ENCODE results near the gene SLC25A4. TPM values are rescaled to one million over a fixed set of nuclear protein-coding genes. Genes with fewer than 3 reads are reported as not detected.

The SLC25A4 gene
- total and polyA plus RNA-seq, 2 of the 13 experiments (the other 11 are each of a cell fraction or from before 2014, with no cell fraction given): 30.3 to 42.1 TPM

DNA sequence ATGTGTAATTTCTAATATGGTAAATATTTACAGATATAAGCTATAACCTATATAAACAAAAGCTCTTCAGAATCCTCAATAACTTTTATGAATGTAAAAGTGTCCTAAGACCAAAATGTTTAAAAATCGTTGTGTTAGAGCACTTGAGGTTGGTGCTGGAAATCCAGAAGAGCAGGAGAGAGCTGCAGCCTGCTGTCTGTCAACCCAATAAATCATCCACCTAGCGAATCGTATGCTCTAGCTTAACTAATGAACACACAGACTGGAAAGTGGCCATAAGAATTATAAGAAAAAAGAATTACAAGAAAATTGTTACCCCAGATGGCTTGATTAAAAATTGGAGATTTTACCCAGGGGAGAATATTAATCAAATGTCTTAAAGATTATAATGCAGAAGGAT, 43.7 kb downstream of the SLC25A4 start (continued):
- TF ChIP-seq ATF7 (IDR thresholded peaks at IDR 0.05) (no peak), ATF7 (CRISPR knock-in tag; IDR thresholded peaks at IDR 0.05) (no peak), RELA (CRISPR knock-in tag; IDR thresholded peaks at IDR 0.05) (no peak), ZNF737 (CRISPR knock-in tag; IDR thresholded peaks at IDR 0.05; ENCODE audit: borderline replicate concordance) (no peak), ZNF329 (CRISPR knock-in tag; IDR thresholded peaks at IDR 0.05; ENCODE audit: low read depth) (no peak), SSRP1 (CRISPR knock-in tag; IDR thresholded peaks at IDR 0.05) (no peak), SOX5 (CRISPR knock-in tag; IDR thresholded peaks at IDR 0.05; ENCODE audit: borderline replicate concordance) (no peak), FOXP1 (IDR thresholded peaks at IDR 0.05) (no peak), FOXP1 (CRISPR knock-in tag; IDR thresholded peaks at IDR 0.05) (no peak), ZNF660 (CRISPR knock-in tag; IDR thresholded peaks at IDR 0.05; ENCODE audit: borderline replicate concordance, low read depth) (no peak), NFKBIZ (CRISPR knock-in tag; IDR thresholded peaks at IDR 0.05) (no peak), ONECUT2 (CRISPR knock-in tag; IDR thresholded peaks at IDR 0.05) (no peak), ZNF75D (CRISPR knock-in tag; IDR thresholded peaks at IDR 0.05; ENCODE audit: borderline replicate concordance) (no peak)
- TF ChIP-seq, protein P1, sequence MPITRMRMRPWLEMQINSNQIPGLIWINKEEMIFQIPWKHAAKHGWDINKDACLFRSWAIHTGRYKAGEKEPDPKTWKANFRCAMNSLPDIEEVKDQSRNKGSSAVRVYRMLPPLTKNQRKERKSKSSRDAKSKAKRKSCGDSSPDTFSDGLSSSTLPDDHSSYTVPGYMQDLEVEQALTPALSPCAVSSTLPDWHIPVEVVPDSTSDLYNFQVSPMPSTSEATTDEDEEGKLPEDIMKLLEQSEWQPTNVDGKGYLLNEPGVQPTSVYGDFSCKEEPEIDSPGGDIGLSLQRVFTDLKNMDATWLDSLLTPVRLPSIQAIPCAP (CRISPR knock-in tag; IDR thresholded peaks at IDR 0.05; ENCODE audit: low read depth): no peak

DNA sequence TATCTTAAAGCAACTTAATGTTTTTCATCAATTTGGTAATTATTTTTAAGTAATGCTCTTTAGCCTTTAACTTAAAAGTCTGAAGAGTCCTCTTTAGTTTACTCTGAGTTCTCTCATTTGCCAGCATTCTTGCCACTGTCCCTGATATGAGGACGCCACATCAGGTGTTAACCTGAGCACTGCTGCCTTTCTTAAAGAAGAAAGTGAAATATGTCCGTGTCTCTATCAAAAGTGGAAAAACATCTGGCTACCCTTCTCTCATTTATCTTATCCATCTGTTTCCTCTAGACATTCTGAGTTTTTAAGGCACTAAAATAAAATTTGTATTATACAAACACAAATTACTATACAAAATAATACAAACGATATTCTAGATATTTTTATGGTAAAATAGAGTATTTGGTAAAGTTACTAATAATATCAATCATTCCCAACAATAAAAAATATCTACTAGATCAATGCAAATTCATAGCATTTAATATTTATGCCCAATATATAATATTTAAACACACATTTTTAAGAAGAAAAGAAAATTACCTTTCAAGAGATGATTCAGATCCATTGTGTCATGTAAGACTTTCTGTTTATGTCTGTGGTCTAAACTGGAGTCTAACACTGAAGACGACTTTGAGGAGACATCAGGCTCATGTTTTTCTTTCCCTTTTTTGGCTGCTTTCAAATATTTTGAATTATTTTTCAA, 46.7 kb downstream of the SLC25A4 start:
- no TSS peak for BruUV-seq (replicated peaks)
- Histone ChIP-seq H3K79me2 (ENCODE audit: insufficient read depth, low read length) (peaks cover 61% of the 10 kb centered on the region), H3K4me2 (ENCODE audit: low read depth, low read length) (no peak overlapping the region), H3K36me3 (replicated peaks in 1 of 2; ENCODE audit: control insufficient read depth in 1 of 2, insufficient read depth in 2 of 2, low read length in 2 of 2) (peaks cover 9 to 31% of the 10 kb centered on the region in 2 experiments), H3K9me3 (ENCODE audit: low read length) (no peaks in the 10 kb centered on the region), H4K20me1 (ENCODE audit: insufficient read depth, low read length) (peaks cover 17% of the 10 kb centered on the region), H3K4me3 (replicated peaks in 1 of 3; ENCODE audit: insufficient read depth in 1 of 3, low read depth in 2 of 3, low read length in 3 of 3) (no peak overlapping the region), H3K27ac (ENCODE audit: extremely low read length, insufficient read depth, low read length) (no peak overlapping the region), H3K4me1 (ENCODE audit: insufficient read depth, low read length) (no peaks in the 10 kb centered on the region; the same call in 1 of the 2 replicates), H3K9ac (ENCODE audit: insufficient read depth, low read depth, low read length) (no peak overlapping the region), H2AFZ (ENCODE audit: low read length) (no peak overlapping the region), H3K27me3 (ENCODE audit: control insufficient read depth in 1 of 2, insufficient read depth in 2 of 2, low read length in 2 of 2) (no peaks in the 10 kb centered on the region)
- POLR2A ChIA-PET: no interaction called here
- no peak for ATAC-seq
- 85% methylated on average over 4 of the region's 4 CpGs for WGBS (ENCODE audit: low lambda C conversion rate)
- DNase-seq (ENCODE audit: low spot score): no peak
- intact Hi-C loops (cut with micrococcal nuclease; ENCODE audit: unreplicated experiment): no loop called here
- in situ Hi-C loops (cut with HindIII; ENCODE audit: extremely low pct_ligation_motif_present, low pct_unique_long_range_greater_than_20kb): no loop called here
- CTCF ChIA-PET (ENCODE audit: low intra/inter-chr PET ratio, low total read pairs): no interaction called here
- FAIRE-seq: no peak
- TF ChIP-seq, protein P2, sequence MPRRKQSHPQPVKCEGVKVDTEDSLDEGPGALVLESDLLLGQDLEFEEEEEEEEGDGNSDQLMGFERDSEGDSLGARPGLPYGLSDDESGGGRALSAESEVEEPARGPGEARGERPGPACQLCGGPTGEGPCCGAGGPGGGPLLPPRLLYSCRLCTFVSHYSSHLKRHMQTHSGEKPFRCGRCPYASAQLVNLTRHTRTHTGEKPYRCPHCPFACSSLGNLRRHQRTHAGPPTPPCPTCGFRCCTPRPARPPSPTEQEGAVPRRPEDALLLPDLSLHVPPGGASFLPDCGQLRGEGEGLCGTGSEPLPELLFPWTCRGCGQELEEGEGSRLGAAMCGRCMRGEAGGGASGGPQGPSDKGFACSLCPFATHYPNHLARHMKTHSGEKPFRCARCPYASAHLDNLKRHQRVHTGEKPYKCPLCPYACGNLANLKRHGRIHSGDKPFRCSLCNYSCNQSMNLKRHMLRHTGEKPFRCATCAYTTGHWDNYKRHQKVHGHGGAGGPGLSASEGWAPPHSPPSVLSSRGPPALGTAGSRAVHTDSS (CRISPR knock-in tag; conservative IDR thresholded peaks at IDR 0.05): no peak
- TF ChIP-seq, protein P3, sequence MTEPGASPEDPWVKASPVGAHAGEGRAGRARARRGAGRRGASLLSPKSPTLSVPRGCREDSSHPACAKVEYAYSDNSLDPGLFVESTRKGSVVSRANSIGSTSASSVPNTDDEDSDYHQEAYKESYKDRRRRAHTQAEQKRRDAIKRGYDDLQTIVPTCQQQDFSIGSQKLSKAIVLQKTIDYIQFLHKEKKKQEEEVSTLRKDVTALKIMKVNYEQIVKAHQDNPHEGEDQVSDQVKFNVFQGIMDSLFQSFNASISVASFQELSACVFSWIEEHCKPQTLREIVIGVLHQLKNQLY (CRISPR knock-in tag; IDR thresholded peaks at IDR 0.05): no peak
- TF ChIP-seq ZFP36L2 (CRISPR knock-in tag; IDR thresholded peaks at IDR 0.05): no peak
- TF ChIP-seq ATAD3A (CRISPR knock-in tag; IDR thresholded peaks at IDR 0.05): no peak
- TF ChIP-seq, protein P4, sequence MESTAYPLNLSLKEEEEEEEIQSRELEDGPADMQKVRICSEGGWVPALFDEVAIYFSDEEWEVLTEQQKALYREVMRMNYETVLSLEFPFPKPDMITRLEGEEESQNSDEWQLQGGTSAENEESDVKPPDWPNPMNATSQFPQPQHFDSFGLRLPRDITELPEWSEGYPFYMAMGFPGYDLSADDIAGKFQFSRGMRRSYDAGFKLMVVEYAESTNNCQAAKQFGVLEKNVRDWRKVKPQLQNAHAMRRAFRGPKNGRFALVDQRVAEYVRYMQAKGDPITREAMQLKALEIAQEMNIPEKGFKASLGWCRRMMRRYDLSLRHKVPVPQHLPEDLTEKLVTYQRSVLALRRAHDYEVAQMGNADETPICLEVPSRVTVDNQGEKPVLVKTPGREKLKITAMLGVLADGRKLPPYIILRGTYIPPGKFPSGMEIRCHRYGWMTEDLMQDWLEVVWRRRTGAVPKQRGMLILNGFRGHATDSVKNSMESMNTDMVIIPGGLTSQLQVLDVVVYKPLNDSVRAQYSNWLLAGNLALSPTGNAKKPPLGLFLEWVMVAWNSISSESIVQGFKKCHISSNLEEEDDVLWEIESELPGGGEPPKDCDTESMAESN (CRISPR knock-in tag; conservative IDR thresholded peaks at IDR 0.05): no peak
